ENCODE measurements around the gene IGSF8. TPM values are rescaled to one million over a fixed set of nuclear protein-coding genes. Genes with fewer than 3 reads are reported as not detected.
A peak's percentile ranks its signal among the peaks of the same experiment; 100 is the strongest.
"Not testable (repeated sequence)": the region's sequence is repeated elsewhere in the genome, so short reads cannot be mapped to it uniquely, and the experiment has no call there.

Gene IGSF8
- polyA plus RNA-seq, 2 donors, result 12.6 to 16.1 TPM

GRCh38 chr1:160128636-160129035, 30.2 kb upstream of the IGSF8 start:
- WGBS, 2 donors, result 90 to 96% methylated on average over 17 to 18 of the region's 18 CpGs
- peaks cover 0 to 7% of the 10 kb centered on the region in 2 donors for H3K4me1 ChIP-seq (ENCODE audit: control insufficient read depth in 2 of 2, insufficient read depth in 2 of 2, low read length in 1 of 2)
- no peaks in the 10 kb centered on the region for H3K9me3 ChIP-seq (ENCODE audit: control insufficient read depth in 2 of 2, insufficient read depth in 1 of 2, low read depth in 1 of 2, low read length in 1 of 2)
- H3K36me3 ChIP-seq (ENCODE audit: control insufficient read depth in 2 of 2, insufficient read depth in 2 of 2, low read length in 1 of 2), result no peaks in the 10 kb centered on the region
- no peak overlapping the region for H3K27ac ChIP-seq (ENCODE audit: low read depth in 2 of 2, low read length in 1 of 2)
- H3K4me3 ChIP-seq (ENCODE audit: low read depth in 1 of 2, low read length in 2 of 2), result no peak overlapping the region
- H3K27me3 ChIP-seq (ENCODE audit: control insufficient read depth in 1 of 2, insufficient read depth in 2 of 2, low read length in 2 of 2), result no peaks in the 10 kb centered on the region

GRCh38 chr1:160127865-160128523, 29.6 kb upstream of the IGSF8 start:
- Histone ChIP-seq H3K9me3 (ENCODE audit: control insufficient read depth in 2 of 2, insufficient read depth in 1 of 2, low read depth in 1 of 2, low read length in 1 of 2) (no peaks in the 10 kb centered on the region), H3K4me3 (ENCODE audit: low read depth in 1 of 2, low read length in 2 of 2) (no peak overlapping the region), H3K36me3 (ENCODE audit: control insufficient read depth in 2 of 2, insufficient read depth in 2 of 2, low read length in 1 of 2) (peaks cover 0 to under 1% of the 10 kb centered on the region in 2 donors), H3K27me3 (ENCODE audit: control insufficient read depth in 1 of 2, insufficient read depth in 2 of 2, low read length in 2 of 2) (no peaks in the 10 kb centered on the region), H3K27ac (ENCODE audit: low read depth in 2 of 2, low read length in 1 of 2) (no peak overlapping the region), H3K4me1 (ENCODE audit: control insufficient read depth in 2 of 2, insufficient read depth in 2 of 2, low read length in 1 of 2) (peaks cover 0 to 10% of the 10 kb centered on the region in 2 donors)
- WGBS, 2 donors, result 61 to 62% methylated on average over 7 of the region's 7 CpGs

- no peaks in the 10 kb centered on the region for H3K9me3 ChIP-seq (ENCODE audit: control insufficient read depth in 2 of 2, insufficient read depth in 1 of 2, low read depth in 1 of 2, low read length in 1 of 2)
- H3K27me3 ChIP-seq (ENCODE audit: control insufficient read depth in 1 of 2, insufficient read depth in 2 of 2, low read length in 2 of 2), result no peaks in the 10 kb centered on the region
- 91 to 95% methylated on average over 9 of the region's 9 CpGs for WGBS, 2 donors
- peak overlapping the region in 1 of 2 donors; percentile 43 for H3K27ac ChIP-seq (ENCODE audit: low read depth in 2 of 2, low read length in 1 of 2)
- H3K4me1 ChIP-seq (ENCODE audit: control insufficient read depth in 2 of 2, insufficient read depth in 2 of 2, low read length in 1 of 2), result peaks cover 0 to 11% of the 10 kb centered on the region in 2 donors
- H3K4me3 ChIP-seq (ENCODE audit: low read depth in 1 of 2, low read length in 2 of 2), result no peak overlapping the region
- H3K36me3 ChIP-seq (ENCODE audit: control insufficient read depth in 2 of 2, insufficient read depth in 2 of 2, low read length in 1 of 2), result peaks cover 0 to 2% of the 10 kb centered on the region in 2 donors
These were observed 29.0 kb upstream of the IGSF8 start for GRCh38 chr1:160127381-160127780.

GRCh38 chr1:160126342-160126741, 27.9 kb upstream of the IGSF8 start:
- H3K27me3 ChIP-seq (ENCODE audit: control insufficient read depth in 1 of 2, insufficient read depth in 2 of 2, low read length in 2 of 2); H3K4me3 ChIP-seq (ENCODE audit: low read depth in 1 of 2, low read length in 2 of 2); H3K36me3 ChIP-seq (ENCODE audit: control insufficient read depth in 2 of 2, insufficient read depth in 2 of 2, low read length in 1 of 2); H3K9me3 ChIP-seq (ENCODE audit: control insufficient read depth in 2 of 2, insufficient read depth in 1 of 2, low read depth in 1 of 2, low read length in 1 of 2); H3K27ac ChIP-seq (ENCODE audit: low read depth in 2 of 2, low read length in 1 of 2): not testable (repeated sequence)
- peaks cover 0 to 11% of the 10 kb centered on the region in 2 donors for H3K4me1 ChIP-seq (ENCODE audit: control insufficient read depth in 2 of 2, insufficient read depth in 2 of 2, low read length in 1 of 2)
- 72 to 83% methylated on average over 4 of the region's 4 CpGs for WGBS, 2 donors

- 82 to 92% methylated on average over 1 of the region's 1 CpG for WGBS, 2 donors
- Histone ChIP-seq H3K4me1 (ENCODE audit: control insufficient read depth in 2 of 2, insufficient read depth in 2 of 2, low read length in 1 of 2) (peaks cover 0 to 10% of the 10 kb centered on the region in 2 donors), H3K9me3 (ENCODE audit: control insufficient read depth in 2 of 2, insufficient read depth in 1 of 2, low read depth in 1 of 2, low read length in 1 of 2) (no peaks in the 10 kb centered on the region), H3K27ac (ENCODE audit: low read depth in 2 of 2, low read length in 1 of 2) (peak overlapping the region in 1 of 2 donors; percentile 48), H3K36me3 (ENCODE audit: control insufficient read depth in 2 of 2, insufficient read depth in 2 of 2, low read length in 1 of 2) (peaks cover 0 to 2% of the 10 kb centered on the region in 2 donors), H3K27me3 (ENCODE audit: control insufficient read depth in 1 of 2, insufficient read depth in 2 of 2, low read length in 2 of 2) (no peaks in the 10 kb centered on the region), H3K4me3 (ENCODE audit: low read depth in 1 of 2, low read length in 2 of 2) (no peak overlapping the region)
These were observed 27.3 kb upstream of the IGSF8 start for GRCh38 chr1:160125746-160126145.

- H3K36me3 ChIP-seq (ENCODE audit: control insufficient read depth in 2 of 2, insufficient read depth in 2 of 2, low read length in 1 of 2), result peaks cover 0 to 2% of the 10 kb centered on the region in 2 donors
- peak overlapping the region; percentile 25 to 48 for H3K27ac ChIP-seq (ENCODE audit: low read depth in 2 of 2, low read length in 1 of 2)
- peaks cover 0 to 8% of the 10 kb centered on the region in 2 donors for H3K4me1 ChIP-seq (ENCODE audit: control insufficient read depth in 2 of 2, insufficient read depth in 2 of 2, low read length in 1 of 2)
- 51 to 52% methylated on average over 7 to 8 of the region's 8 CpGs for WGBS, 2 donors
- no peaks in the 10 kb centered on the region for H3K9me3 ChIP-seq (ENCODE audit: control insufficient read depth in 2 of 2, insufficient read depth in 1 of 2, low read depth in 1 of 2, low read length in 1 of 2)
- no peak overlapping the region for H3K4me3 ChIP-seq (ENCODE audit: low read depth in 1 of 2, low read length in 2 of 2)
- H3K27me3 ChIP-seq (ENCODE audit: control insufficient read depth in 1 of 2, insufficient read depth in 2 of 2, low read length in 2 of 2), result no peaks in the 10 kb centered on the region
These were observed 26.5 kb upstream of the IGSF8 start for GRCh38 chr1:160124705-160125478.

- H3K4me3 ChIP-seq (ENCODE audit: low read depth in 1 of 2, low read length in 2 of 2), result no peak overlapping the region
- H3K36me3 ChIP-seq (ENCODE audit: control insufficient read depth in 2 of 2, insufficient read depth in 2 of 2, low read length in 1 of 2), result peaks cover 0 to 2% of the 10 kb centered on the region in 2 donors
- no peaks in the 10 kb centered on the region for H3K27me3 ChIP-seq (ENCODE audit: control insufficient read depth in 1 of 2, insufficient read depth in 2 of 2, low read length in 2 of 2)
- no peaks in the 10 kb centered on the region for H3K9me3 ChIP-seq (ENCODE audit: control insufficient read depth in 2 of 2, insufficient read depth in 1 of 2, low read depth in 1 of 2, low read length in 1 of 2)
- peak overlapping the region in 1 of 2 donors; percentile 27 for H3K27ac ChIP-seq (ENCODE audit: low read depth in 2 of 2, low read length in 1 of 2)
- H3K4me1 ChIP-seq (ENCODE audit: control insufficient read depth in 2 of 2, insufficient read depth in 2 of 2, low read length in 1 of 2), result peaks cover 0 to 8% of the 10 kb centered on the region in 2 donors
These were observed 25.3 kb upstream of the IGSF8 start for GRCh38 chr1:160123726-160124125.

GRCh38 chr1:160122978-160123495, 24.6 kb upstream of the IGSF8 start:
- no peak overlapping the region for H3K4me3 ChIP-seq (ENCODE audit: low read depth in 1 of 2, low read length in 2 of 2)
- no peak overlapping the region for H3K27ac ChIP-seq (ENCODE audit: low read depth in 2 of 2, low read length in 1 of 2)
- H3K27me3 ChIP-seq (ENCODE audit: control insufficient read depth in 1 of 2, insufficient read depth in 2 of 2, low read length in 2 of 2), result no peaks in the 10 kb centered on the region
- 68 to 74% methylated on average over 15 to 16 of the region's 16 CpGs for WGBS, 2 donors
- H3K4me1 ChIP-seq (ENCODE audit: control insufficient read depth in 2 of 2, insufficient read depth in 2 of 2, low read length in 1 of 2), result peaks cover 0 to 8% of the 10 kb centered on the region in 2 donors
- peaks cover 0 to 2% of the 10 kb centered on the region in 2 donors for H3K36me3 ChIP-seq (ENCODE audit: control insufficient read depth in 2 of 2, insufficient read depth in 2 of 2, low read length in 1 of 2)
- H3K9me3 ChIP-seq (ENCODE audit: control insufficient read depth in 2 of 2, insufficient read depth in 1 of 2, low read depth in 1 of 2, low read length in 1 of 2), result no peaks in the 10 kb centered on the region

GRCh38 chr1:160121388-160121787, 23.0 kb upstream of the IGSF8 start:
- peaks cover 0 to 8% of the 10 kb centered on the region in 2 donors for H3K4me1 ChIP-seq (ENCODE audit: control insufficient read depth in 2 of 2, insufficient read depth in 2 of 2, low read length in 1 of 2)
- H3K27ac ChIP-seq (ENCODE audit: low read depth in 2 of 2, low read length in 1 of 2), result no peak overlapping the region
- no peaks in the 10 kb centered on the region for H3K9me3 ChIP-seq (ENCODE audit: control insufficient read depth in 2 of 2, insufficient read depth in 1 of 2, low read depth in 1 of 2, low read length in 1 of 2)
- H3K4me3 ChIP-seq (ENCODE audit: low read depth in 1 of 2, low read length in 2 of 2), result no peak overlapping the region
- WGBS, 2 donors, result 77 to 85% methylated on average over 1 of the region's 1 CpG
- H3K36me3 ChIP-seq (ENCODE audit: control insufficient read depth in 2 of 2, insufficient read depth in 2 of 2, low read length in 1 of 2), result peaks cover 0 to 2% of the 10 kb centered on the region in 2 donors
- H3K27me3 ChIP-seq (ENCODE audit: control insufficient read depth in 1 of 2, insufficient read depth in 2 of 2, low read length in 2 of 2), result no peaks in the 10 kb centered on the region
